Dendritic cell treated with granulocyte-macrophage colony-stimulating factor and Interleukin-4, amounts not matched to agents 40 ng/mL and 50 ng/mL, for 4 days (primary cell): ENCODE measurements around the gene STX7.

ENCODE experiments used
- H3K27ac Mint-ChIP-seq: one replicate; pipeline ENCODE4 v1.8.0; 2022; ENCODE audit warnings: mild to moderate bottlenecking, mixed read lengths
- H3K27me3 Mint-ChIP-seq: one replicate; pipeline ENCODE4 v1.8.0; 2022; ENCODE audit warnings: mild to moderate bottlenecking, mixed read lengths
- H3K36me3 Mint-ChIP-seq: one replicate; pipeline ENCODE4 v1.8.0; 2022; ENCODE audit warnings: low read depth, mixed read lengths
- H3K4me1 Mint-ChIP-seq: one replicate; pipeline ENCODE4 v1.8.0; 2022; ENCODE audit warnings: low read depth, mixed read lengths
- H3K4me3 Mint-ChIP-seq: one replicate; pipeline ENCODE4 v1.8.0; 2022; ENCODE audit warnings: mild to moderate bottlenecking, moderate library complexity, mixed read lengths
- H3K9me3 Mint-ChIP-seq: one replicate; pipeline ENCODE4 v1.8.0; 2022; ENCODE audit warnings: mixed read lengths
- intact Hi-C: fragments of 100-400 bp; cut with micrococcal nuclease; formaldehyde crosslinking; loops from one replicate; pipeline ENCODE4 v1.15.0; 2022

STX7 gene

GRCh38 chr6:132479131-132479530, 33.8 kb downstream of the STX7 start:
- Mint-ChIP-seq H3K9me3 (no peaks in the 10 kb centered on the region), H3K4me3 (no peak overlapping the region), H3K36me3 (peaks cover 40% of the 10 kb centered on the region), H3K27me3 (no peaks in the 10 kb centered on the region), H3K4me1 (peaks cover 14% of the 10 kb centered on the region), H3K27ac (no peak overlapping the region)
- intact Hi-C loops = no loop called here

DNA sequence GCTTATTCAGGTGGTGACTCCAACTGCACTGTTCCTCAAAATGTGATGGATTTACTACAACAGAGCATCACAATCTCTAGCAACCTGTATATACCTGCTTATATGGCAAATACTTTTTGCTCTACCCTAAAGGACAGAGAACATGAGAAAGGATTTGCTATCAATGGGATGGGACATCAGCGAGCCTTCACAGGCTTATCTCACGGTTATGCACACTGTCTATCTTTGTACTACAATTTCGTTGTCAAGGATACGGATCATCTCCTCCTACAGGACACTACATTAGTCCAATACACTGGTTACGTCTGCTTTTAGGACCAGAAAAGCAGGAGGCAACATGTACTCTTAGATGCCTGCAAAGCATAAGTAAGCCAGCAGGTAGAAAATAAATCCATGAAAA, 34.2 kb downstream of the STX7 start:
- Mint-ChIP-seq H3K36me3 (peaks cover 35% of the 10 kb centered on the region), H3K9me3 (no peaks in the 10 kb centered on the region), H3K4me1 (peaks cover 11% of the 10 kb centered on the region), H3K27ac (no peak overlapping the region), H3K27me3 (no peaks in the 10 kb centered on the region), H3K4me3 (no peak overlapping the region)
- intact Hi-C loops = no loop called here

GRCh38 chr6:132478266-132478665, 34.6 kb downstream of the STX7 start:
- H3K4me3 Mint-ChIP-seq = no peak overlapping the region
- H3K36me3 Mint-ChIP-seq = peaks cover 35% of the 10 kb centered on the region
- no peaks in the 10 kb centered on the region for H3K9me3 Mint-ChIP-seq
- intact Hi-C loops = no loop called here
- H3K27me3 Mint-ChIP-seq = no peaks in the 10 kb centered on the region
- H3K27ac Mint-ChIP-seq = no peak overlapping the region
- peaks cover 11% of the 10 kb centered on the region for H3K4me1 Mint-ChIP-seq

- Mint-ChIP-seq H3K4me3 (no peak overlapping the region), H3K36me3 (peaks cover 39% of the 10 kb centered on the region), H3K4me1 (peaks cover 11% of the 10 kb centered on the region), H3K27ac (no peak overlapping the region), H3K9me3 (no peaks in the 10 kb centered on the region), H3K27me3 (no peaks in the 10 kb centered on the region)
- intact Hi-C loops = no loop called here
Observed at GRCh38 chr6:132476688-132477087, 36.2 kb downstream of the STX7 start.

GRCh38 chr6:132475925-132476324, 37.0 kb downstream of the STX7 start:
- H3K27ac Mint-ChIP-seq = no peak overlapping the region

GRCh38 chr6:132471787-132472186, 41.1 kb downstream of the STX7 start:
- no peaks in the 10 kb centered on the region for H3K9me3 Mint-ChIP-seq
- no peaks in the 10 kb centered on the region for H3K4me1 Mint-ChIP-seq
- no peaks in the 10 kb centered on the region for H3K27me3 Mint-ChIP-seq
- H3K36me3 Mint-ChIP-seq = peaks cover 46% of the 10 kb centered on the region
- no peak overlapping the region for H3K27ac Mint-ChIP-seq
- intact Hi-C loops = no loop called here
- H3K4me3 Mint-ChIP-seq = no peak overlapping the region

More at GRCh38 chr6:132475925-132476324, 37.0 kb downstream of the STX7 start:
- no peak overlapping the region for H3K4me3 Mint-ChIP-seq
- H3K4me1 Mint-ChIP-seq = peaks cover 8% of the 10 kb centered on the region
- intact Hi-C loops = no loop called here
- H3K9me3 Mint-ChIP-seq = no peaks in the 10 kb centered on the region
- H3K36me3 Mint-ChIP-seq = peaks cover 42% of the 10 kb centered on the region
- H3K27me3 Mint-ChIP-seq = no peaks in the 10 kb centered on the region

- intact Hi-C loops = loop anchor here (5.0 kb wide), 1 partner anchor 165 kb away; no protein-coding TSS in a partner anchor
- Mint-ChIP-seq H3K9me3 (no peaks in the 10 kb centered on the region), H3K4me1 (no peaks in the 10 kb centered on the region), H3K4me3 (no peak overlapping the region), H3K36me3 (peaks cover 27% of the 10 kb centered on the region), H3K27me3 (no peaks in the 10 kb centered on the region), H3K27ac (no peak overlapping the region)
Observed at GRCh38 chr6:132466952-132467351, 46.0 kb downstream of the STX7 start.

DNA sequence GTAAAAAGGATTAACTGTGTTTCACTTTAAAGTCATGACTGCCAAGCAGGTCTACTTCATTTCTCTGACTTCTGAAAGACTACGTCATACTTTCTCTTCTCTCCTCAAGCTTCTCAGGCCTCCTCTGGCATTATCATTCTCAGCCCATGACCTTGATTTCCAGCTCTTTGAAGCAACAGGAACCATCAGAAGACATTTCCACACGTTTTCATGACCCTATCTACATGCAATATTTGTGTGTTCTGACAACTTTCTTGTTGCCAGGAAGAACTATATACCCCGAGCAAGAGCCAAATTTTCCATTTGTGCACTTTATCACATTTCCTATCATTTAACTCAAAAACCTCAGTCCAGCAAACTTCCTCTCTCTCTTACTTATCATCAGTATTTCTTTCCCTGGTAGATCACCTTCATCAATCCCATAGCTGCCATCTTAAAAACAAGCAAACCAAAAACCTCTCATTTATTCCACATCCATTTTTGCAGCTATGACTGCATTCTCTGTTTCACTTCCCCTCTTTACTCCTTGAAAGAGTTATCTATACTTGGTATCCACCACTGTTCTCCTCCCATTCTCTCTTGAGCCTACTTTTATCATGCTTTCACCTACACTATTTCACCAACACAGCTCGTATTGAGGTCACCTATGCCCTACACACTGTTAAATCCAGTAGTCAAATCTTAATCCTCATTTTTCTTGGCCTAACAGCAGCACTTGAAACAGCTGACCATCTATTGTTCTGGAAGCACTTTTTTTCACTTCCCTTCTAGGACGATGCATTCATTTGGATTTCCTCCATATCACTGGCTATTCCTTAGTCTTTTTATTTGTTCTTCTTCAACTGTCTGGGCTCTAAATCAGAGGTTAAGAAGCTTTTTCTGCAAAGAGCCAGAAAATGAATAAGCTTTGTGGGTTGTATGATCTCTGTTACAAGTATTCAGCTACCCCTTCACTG, 47.1 kb downstream of the STX7 start:
- intact Hi-C loops = loop anchor here (5.0 kb wide), 1 partner anchor 164 kb away; no protein-coding TSS in a partner anchor
- Mint-ChIP-seq H3K9me3 (no peaks in the 10 kb centered on the region), H3K27me3 (no peaks in the 10 kb centered on the region), H3K4me3 (no peak overlapping the region), H3K4me1 (no peaks in the 10 kb centered on the region), H3K36me3 (peaks cover 15% of the 10 kb centered on the region), H3K27ac (no peak overlapping the region)

DNA sequence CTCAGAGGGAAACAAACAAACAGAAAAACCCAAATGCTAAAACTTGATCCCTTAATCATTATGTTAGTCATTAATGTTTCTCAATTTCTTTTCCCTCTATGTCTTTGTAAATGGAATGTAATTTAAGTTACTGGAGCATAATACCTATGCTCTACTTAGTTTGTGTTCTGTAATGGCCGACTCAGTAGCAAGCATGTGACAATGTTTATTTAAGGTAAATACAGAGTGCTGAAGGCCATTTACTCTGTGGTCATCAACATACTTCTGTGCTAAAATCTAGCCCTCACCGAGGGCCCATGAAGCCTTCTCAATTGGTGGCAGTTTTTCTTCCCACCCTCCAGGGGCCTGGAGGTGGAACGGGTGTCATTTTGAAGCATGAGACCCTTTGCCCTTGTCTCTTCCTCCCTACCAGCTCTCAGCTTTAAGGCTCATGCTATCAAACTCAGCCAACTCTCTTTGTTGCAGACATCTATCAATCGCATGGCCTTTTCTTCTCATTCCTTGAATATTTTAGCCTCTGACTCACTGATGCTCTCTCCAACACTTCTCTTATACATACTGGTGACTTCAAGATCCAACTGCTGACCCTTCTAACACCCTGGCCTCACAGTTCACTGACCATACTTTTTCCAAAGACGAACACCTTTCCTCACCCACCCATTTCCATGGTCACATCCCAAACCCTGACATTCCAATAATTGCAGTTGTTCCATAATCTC, 48.2 kb downstream of the STX7 start:
- intact Hi-C loops = loop anchor here (5.0 kb wide), 1 partner anchor 162 kb away; no protein-coding TSS in a partner anchor
- Mint-ChIP-seq H3K4me3 (no peak overlapping the region), H3K36me3 (peaks cover 6% of the 10 kb centered on the region), H3K27me3 (no peaks in the 10 kb centered on the region), H3K4me1 (no peaks in the 10 kb centered on the region), H3K27ac (no peak overlapping the region), H3K9me3 (no peaks in the 10 kb centered on the region)

GRCh38 chr6:132461958-132462357, 51.0 kb downstream of the STX7 start:
- Mint-ChIP-seq H3K36me3 (peaks cover 26% of the 10 kb centered on the region), H3K27me3 (no peaks in the 10 kb centered on the region), H3K27ac (no peak overlapping the region), H3K9me3 (no peaks in the 10 kb centered on the region), H3K4me3 (no peak overlapping the region), H3K4me1 (no peaks in the 10 kb centered on the region)
- intact Hi-C loops = no loop called here

DNA sequence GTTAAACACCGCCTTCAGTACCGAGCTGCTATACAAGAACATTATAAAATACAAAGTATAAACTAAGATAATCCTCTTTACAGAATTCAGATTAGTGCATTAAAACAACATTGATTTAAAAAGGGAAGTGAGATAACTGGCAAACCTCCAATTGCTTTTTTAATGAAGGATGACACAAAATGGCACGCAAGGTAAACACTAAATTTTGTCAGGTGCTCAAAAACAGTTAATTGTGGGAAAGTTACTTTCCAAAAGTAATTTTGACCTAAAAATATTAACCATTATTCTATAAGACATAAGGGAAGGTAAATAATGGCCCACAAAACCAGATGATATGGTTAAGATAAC, 53.3 kb downstream of the STX7 start:
- H3K4me3 Mint-ChIP-seq = no peak overlapping the region
- no peaks in the 10 kb centered on the region for H3K4me1 Mint-ChIP-seq
- H3K27ac Mint-ChIP-seq = no peak overlapping the region
- H3K9me3 Mint-ChIP-seq = no peaks in the 10 kb centered on the region
- H3K36me3 Mint-ChIP-seq = peaks cover 48% of the 10 kb centered on the region
- intact Hi-C loops = no loop called here
- H3K27me3 Mint-ChIP-seq = no peaks in the 10 kb centered on the region

- Mint-ChIP-seq H3K36me3 (peaks cover 53% of the 10 kb centered on the region), H3K9me3 (no peaks in the 10 kb centered on the region), H3K27ac (no peak overlapping the region), H3K4me1 (no peaks in the 10 kb centered on the region), H3K4me3 (no peak overlapping the region), H3K27me3 (no peaks in the 10 kb centered on the region)
- intact Hi-C loops = no loop called here
Observed at GRCh38 chr6:132458887-132459604, 53.9 kb downstream of the STX7 start.

DNA sequence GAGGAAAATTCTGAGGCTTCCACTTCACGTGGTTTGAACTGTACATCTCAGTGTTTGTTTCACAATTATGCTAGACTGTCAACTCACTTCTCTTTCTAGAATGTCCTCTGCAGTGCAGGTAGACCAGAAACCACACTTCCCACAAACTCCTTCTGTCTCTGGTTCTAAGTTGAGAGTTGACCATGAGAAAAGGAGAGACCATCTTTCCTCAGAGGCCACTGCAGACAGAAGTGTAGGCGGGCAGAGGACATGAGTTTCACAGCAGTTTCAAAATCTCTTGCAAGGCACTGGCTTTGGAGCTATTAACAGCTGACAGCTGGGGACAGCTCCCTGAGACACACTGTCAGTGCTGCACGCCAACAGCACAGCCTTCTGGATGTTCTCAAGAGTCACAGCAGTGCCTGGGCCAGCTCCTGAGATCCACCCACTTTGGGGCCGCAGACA, 56.2 kb downstream of the STX7 start:
- Mint-ChIP-seq H3K4me3 (no peak overlapping the region), H3K9me3 (no peaks in the 10 kb centered on the region), H3K36me3 (peaks cover 76% of the 10 kb centered on the region), H3K27me3 (no peaks in the 10 kb centered on the region), H3K27ac (no peak overlapping the region), H3K4me1 (no peaks in the 10 kb centered on the region)
- intact Hi-C loops = no loop called here

DNA sequence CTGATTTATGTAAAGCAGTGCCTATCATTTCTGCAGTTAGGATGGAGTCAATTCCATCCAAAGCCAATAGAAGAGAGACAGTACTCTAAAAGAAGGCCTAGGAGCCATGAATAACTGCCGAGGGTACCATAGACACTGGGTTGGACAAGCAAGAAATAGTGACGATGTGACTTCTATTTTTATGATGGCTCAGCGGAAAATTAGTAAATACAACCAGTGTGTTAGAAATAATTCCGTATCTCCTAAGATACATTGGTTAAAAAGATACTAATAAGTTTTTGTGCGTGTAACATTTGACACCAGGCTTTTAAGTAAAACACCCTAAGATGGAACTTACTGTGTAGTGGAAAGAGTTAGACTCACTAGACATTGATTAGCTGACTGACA, 66.1 kb downstream of the STX7 start:
- H3K27ac Mint-ChIP-seq = no peak overlapping the region
- intact Hi-C loops = no loop called here

More for the DNA sequence above, 66.1 kb downstream of the STX7 start:
- peaks cover 22% of the 10 kb centered on the region for H3K9me3 Mint-ChIP-seq
- no peak overlapping the region for H3K4me3 Mint-ChIP-seq
- H3K27me3 Mint-ChIP-seq = no peaks in the 10 kb centered on the region
- no peaks in the 10 kb centered on the region for H3K4me1 Mint-ChIP-seq
- H3K36me3 Mint-ChIP-seq = peaks cover 53% of the 10 kb centered on the region
